GM18858 (cell line): Measurements from ENCODE around the gene RNU7-1.

Experiments used
- ATAC-seq: cut with Tn5 transposase; IDR thresholded peaks from one replicate; pipeline ENCODE4 v1.9.1; 2021; ENCODE audit not compliant: unreplicated experiment

The RNU7-1 gene

GRCh38 chr12:6952121-6952862 lies 8.7 kb downstream of the RNU7-1 start:
- ATAC-seq: no peak

DNA sequence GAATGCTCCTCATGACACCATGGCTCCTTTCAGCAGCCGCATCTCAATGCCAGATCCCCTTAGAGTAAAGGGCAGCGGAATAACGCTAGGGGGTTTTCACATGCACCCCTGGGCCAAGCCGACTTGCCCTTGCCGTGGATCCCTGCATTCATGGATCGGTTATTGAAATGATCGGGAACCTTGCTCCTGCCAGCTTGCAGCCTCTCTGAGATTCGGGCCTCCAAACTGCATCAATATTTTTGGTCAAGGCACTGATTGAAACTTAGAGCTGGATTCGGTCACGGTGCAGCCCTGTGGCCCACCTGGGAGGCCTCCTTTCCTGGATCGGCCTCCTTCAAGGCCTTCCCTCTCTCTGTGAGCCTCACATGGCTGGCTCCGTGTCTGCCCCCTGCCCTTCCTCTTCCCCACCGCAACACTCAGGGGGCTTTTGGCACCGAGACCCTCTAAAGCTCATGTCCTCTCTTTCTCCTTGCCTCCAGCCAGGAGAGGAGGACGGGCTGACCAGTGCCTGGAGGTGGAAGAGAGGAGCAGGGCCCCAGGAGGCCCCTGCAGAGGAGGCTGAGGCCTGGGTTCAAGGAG lies 9.3 kb downstream of the RNU7-1 start:
- ATAC-seq: no peak

GRCh38 chr12:6953442-6954315 lies 10.1 kb downstream of the RNU7-1 start:
- no peak for ATAC-seq

DNA sequence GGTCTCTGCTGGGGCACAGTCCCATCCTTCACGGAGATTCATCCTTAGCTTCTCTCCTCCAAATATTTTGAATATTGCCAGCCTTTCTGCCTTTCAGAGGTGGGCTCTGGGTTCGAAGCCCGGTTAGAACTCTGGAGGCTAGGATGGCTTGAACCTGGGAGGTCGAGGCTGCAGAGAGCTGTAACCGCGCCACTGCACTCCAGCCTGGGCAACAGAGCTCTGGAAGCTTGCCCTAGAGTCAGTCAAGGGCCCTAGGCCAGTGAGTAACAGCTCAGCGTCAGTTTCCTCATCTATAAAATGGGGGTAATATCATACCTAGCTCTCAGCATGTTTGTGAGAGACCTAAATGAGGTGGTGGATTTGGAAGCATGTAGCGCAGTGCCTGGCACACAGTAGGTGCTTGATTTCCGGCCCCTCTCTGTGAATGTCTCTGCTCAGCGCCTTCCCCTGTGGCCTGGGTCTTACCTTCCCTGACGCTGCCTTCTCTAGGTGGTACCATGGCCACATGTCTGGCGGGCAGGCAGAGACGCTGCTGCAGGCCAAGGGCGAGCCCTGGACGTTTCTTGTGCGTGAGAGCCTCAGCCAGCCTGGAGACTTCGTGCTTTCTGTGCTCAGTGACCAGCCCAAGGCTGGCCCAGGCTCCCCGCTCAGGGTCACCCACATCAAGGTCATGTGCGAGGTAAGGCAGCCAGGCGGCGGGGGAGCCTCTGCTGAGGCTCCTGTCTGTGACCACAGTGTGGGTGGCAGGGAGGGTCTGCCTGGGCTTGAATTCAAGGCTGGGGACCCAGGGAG lies 10.9 kb downstream of the RNU7-1 start:
- ATAC-seq: no peak

- ATAC-seq: no peak
Observed at GRCh38 chr12:6955108-6956020, 11.7 kb downstream of the RNU7-1 start.

- ATAC-seq: no peak
Observed at GRCh38 chr12:6956021-6956727, 12.6 kb downstream of the RNU7-1 start.

GRCh38 chr12:6957151-6957701 lies 13.6 kb downstream of the RNU7-1 start:
- no peak for ATAC-seq

- no peak for ATAC-seq
Observed at GRCh38 chr12:6957741-6958608, 14.4 kb downstream of the RNU7-1 start.

GRCh38 chr12:6958609-6959057 lies 15.0 kb downstream of the RNU7-1 start:
- ATAC-seq: no peak

DNA sequence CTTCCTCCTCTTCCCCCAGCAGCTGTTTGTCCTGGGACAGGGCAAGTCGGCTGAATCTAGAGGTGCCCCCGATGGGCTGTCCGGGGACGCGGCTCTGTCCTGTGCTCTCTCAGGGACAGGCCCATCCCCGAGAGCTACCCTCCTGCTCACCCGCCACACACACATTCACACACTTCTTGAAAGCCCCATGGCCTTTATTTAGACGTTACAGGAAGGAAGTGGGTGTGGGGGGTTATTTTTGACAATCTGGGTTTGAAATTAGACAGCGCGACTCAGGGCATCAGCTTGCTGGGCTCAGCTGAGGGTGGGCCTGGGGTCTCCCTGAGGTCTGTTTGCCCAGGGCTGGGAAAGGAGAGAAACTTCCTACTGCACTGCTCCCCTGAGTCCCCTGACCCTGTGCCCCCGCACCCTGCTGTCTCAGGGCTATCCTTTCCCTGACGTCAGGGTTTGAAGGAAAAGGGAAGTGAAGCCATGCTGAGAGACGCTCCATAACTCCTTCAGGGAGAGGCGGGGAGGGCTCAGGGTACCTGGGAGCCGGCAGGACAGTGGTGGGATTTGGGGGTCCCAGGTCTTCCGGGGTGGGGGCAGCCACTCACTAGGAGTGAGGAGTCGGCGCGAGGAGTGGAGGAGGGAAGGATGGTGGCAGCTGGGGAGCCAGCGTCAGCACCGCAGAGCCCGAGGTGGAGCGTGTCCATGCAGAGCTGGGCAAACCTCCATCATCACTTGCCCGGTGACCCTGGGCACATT lies 15.6 kb downstream of the RNU7-1 start:
- peak; percentile 36 for ATAC-seq

DNA sequence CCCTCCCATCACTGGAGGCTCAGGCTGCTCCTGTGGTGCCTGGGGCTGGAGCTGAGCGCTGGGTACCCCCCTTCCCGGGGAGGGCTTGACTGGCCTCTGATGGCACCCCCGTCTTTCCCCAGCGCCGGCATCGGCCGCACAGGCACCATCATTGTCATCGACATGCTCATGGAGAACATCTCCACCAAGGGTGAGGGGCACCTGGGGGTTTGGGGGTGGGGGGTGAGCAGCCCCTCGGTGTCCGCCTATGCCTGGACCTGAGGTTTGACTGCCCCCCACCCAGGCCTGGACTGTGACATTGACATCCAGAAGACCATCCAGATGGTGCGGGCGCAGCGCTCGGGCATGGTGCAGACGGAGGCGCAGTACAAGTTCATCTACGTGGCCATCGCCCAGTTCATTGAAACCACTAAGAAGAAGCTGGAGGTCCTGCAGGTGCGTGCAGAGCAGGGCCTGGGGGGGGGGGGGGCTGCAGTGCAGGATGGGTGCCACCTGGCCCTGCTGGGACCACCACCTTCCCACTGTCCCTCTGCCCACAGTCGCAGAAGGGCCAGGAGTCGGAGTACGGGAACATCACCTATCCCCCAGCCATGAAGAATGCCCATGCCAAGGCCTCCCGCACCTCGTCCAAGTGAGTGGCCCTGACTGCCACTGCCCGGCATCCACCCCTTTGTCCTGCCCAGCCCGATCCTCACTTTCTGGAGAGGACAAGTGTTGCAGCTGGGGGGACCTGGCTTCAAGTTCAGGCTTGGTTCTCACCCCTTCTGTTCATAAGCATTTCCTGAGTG lies 16.4 kb downstream of the RNU7-1 start:
- ATAC-seq: no peak

DNA sequence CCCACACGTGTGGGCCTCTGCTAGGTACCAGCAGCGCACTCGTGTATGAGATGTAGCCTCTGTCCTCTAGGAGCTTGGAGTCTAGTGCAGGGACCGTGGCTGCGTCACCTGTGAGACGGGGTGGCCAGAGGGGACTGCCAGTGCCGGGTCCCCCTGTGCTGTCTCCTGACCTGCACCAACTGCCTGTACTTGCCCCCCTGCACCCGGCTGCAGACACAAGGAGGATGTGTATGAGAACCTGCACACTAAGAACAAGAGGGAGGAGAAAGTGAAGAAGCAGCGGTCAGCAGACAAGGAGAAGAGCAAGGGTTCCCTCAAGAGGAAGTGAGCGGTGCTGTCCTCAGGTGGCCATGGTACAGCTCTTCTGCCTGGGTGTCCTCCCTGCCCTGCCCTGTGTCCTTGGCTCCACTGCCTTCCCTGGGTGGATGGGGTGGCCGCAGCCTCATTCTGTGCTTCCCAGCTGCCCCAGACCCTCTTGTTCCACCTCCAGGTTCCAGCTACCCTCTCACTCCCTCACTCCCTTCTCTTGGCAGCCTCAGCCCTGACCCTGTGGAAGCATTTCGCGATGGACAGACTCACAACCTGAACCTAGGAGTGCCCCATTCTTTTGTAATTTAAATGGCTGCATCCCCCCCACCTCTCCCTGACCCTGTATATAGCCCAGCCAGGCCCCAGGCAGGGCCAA lies 17.1 kb downstream of the RNU7-1 start:
- ATAC-seq: no peak

DNA sequence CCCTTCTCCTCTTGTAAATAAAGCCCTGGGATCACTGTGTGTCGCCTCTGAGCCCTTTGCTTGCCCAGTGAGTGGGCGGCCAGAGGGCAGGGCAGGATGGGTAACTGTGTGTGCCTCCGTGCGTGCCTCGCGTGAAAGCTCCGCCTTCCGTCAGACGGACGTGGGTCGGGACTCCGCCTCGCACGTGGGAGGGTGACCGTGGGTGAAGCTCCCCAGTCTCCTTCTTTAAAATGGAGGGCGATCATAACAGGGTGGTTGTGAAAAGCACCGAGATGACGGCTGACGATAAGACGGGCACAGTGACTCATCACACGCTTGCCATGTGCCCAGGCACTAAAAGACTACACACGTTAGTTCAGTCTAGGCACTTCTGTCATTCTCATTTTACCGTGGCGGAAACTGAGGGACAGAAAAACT lies 17.7 kb downstream of the RNU7-1 start:
- no peak for ATAC-seq

GRCh38 chr12:6961695-6962284 lies 18.2 kb downstream of the RNU7-1 start:
- ATAC-seq: no peak

DNA sequence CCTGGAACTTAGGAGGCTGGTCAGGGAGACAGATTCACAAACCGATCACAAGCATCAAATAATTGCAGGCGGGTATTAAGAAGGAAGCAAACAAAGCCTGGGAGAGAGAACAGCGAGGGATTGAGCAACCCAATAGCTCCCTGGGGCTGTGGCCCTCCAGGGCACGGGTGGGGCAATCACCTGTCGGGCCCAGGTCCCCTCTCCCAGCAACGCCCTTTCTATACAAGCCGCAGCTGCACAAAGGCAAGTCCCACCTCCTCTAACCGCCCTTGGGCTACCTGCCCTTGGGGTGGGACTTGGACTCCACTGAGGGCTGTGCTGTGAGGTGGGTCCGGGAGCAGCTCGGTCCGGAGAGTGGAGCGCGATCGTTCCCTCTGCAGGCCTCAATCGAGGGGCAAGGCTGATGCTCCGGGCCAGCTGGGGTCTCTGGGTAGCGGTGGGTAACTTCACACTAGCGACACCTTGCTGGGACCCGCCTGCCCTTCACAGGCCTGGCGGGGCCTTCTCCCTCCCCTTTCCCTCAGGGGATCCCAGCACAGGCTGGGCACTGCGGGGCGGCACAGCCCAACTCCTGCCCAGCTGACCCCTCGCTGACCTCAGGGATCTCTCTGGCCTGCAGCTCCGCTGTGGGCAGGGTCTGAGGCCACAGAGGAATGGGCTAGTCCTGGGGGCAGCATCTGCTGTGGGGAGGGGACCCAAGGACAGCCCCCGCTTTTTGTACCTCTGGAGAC lies 18.8 kb downstream of the RNU7-1 start:
- ATAC-seq: no peak
